Hepatocyte (in vitro differentiated cells): ENCODE data around the gene SUGP2. TPM values are rescaled to one million over a fixed set of nuclear protein-coding genes. Genes with fewer than 3 reads are reported as not detected.

ENCODE experiments used
- DNase-seq: peaks from one replicate; pipeline ENCODE4 v3.0.0-alpha.2; 2016; ENCODE audit warnings: low spot score
- H2AFZ ChIP-seq: fragments of 200-600 bp; sonication (generic); 2 replicates; pipeline ENCODE4 v1.6.0; 2016; ENCODE audit warnings: antibody characterized with exemption, mild to moderate bottlenecking
- H3K27ac ChIP-seq: fragments of 200-600 bp; sonication (generic); 2 replicates; pipeline ENCODE4 v1.5.1; 2016; ENCODE audit warnings: mild to moderate bottlenecking
- H3K27me3 ChIP-seq: fragments of 200-600 bp; sonication (generic); 2 replicates; pipeline ENCODE4 v1.6.1; 2016
- H3K36me3 ChIP-seq: fragments of 200-600 bp; sonication (generic); replicated peaks from 2 replicates; pipeline ENCODE4 v1.5.1; 2016; ENCODE audit warnings: low read depth; ENCODE audit not compliant: insufficient read depth
- H3K4me1 ChIP-seq: fragments of 200-600 bp; sonication (generic); 2 replicates; pipeline ENCODE4 v1.5.1; 2016; ENCODE audit warnings: mild to moderate bottlenecking, moderate library complexity; ENCODE audit not compliant: insufficient read depth
- H3K4me2 ChIP-seq: fragments of 200-600 bp; sonication (generic); 2 replicates; pipeline ENCODE4 v1.6.0; 2016
- H3K4me3 ChIP-seq: fragments of 200-600 bp; sonication (generic); 2 replicates; pipeline ENCODE4 v1.5.1; 2016; ENCODE audit warnings: mild to moderate bottlenecking
- H3K79me2 ChIP-seq: fragments of 200-600 bp; sonication (generic); 2 replicates; pipeline ENCODE4 v1.6.0; 2017; ENCODE audit warnings: mild to moderate bottlenecking
- H3K9me2 ChIP-seq: fragments of 200-600 bp; sonication (generic); replicated peaks from 2 replicates; pipeline ENCODE4 v1.6.0; 2017; ENCODE audit warnings: mild to moderate bottlenecking; ENCODE audit not compliant: insufficient read depth
- H3K9me3 ChIP-seq: fragments of 200-600 bp; sonication (generic); 2 replicates; pipeline ENCODE4 v1.5.1; 2016; ENCODE audit warnings: low read depth, mild to moderate bottlenecking
- H4K20me1 ChIP-seq: fragments of 200-600 bp; sonication (generic); 2 replicates; pipeline ENCODE4 v1.6.0; 2016; ENCODE audit warnings: mild to moderate bottlenecking; ENCODE audit not compliant: insufficient read depth, poor library complexity, severe bottlenecking
- EZH2 ChIP-seq: fragments of 200-600 bp; sonication (generic); IDR thresholded peaks from 2 replicates; pipeline ENCODE4 v1.6.1; 2016; ENCODE audit warnings: antibody characterized with exemption, mild to moderate bottlenecking, borderline replicate concordance
- EZH2phosphoT487 ChIP-seq: fragments of 200-600 bp; sonication (generic); IDR thresholded peaks from one replicate; pipeline ENCODE4 v1.6.1; 2018; ENCODE audit warnings: antibody characterized with exemption, mild to moderate bottlenecking, low read depth, moderate library complexity; ENCODE audit not compliant: unreplicated experiment, severe bottlenecking
- WGBS: methylation state at CpG from one replicate; pipeline ENCODE4 v1.1.6; 2016; ENCODE audit warnings: low lambda C conversion rate; ENCODE audit errors: missing lambda C conversion rate; 5-methylcytosine and 5-hydroxymethylcytosine counted together
- polyA plus RNA-seq: library from polyadenylated mRNA; unstranded; fragments of >200 nt; fragmentation: Nextera tagmentation; extraction: Ambion mirVana; gene quantifications from 2 replicates; pipeline ENCODE4 v1.2.1, GENCODE V29; 2016
- total RNA-seq: library from RNA; depleted of rRNA; stranded (reverse); fragments of >200 nt; gene quantifications from 2 replicates; pipeline ENCODE4 v1.2.3, GENCODE V29; 2014
- TF ChIP-seq, protein P1 (sequence below): fragments of 200-600 bp; sonication (generic); IDR thresholded peaks from 2 replicates; pipeline ENCODE4 v1.5.1; 2016; ENCODE audit warnings: antibody characterized with exemption, mild to moderate bottlenecking; ENCODE audit not compliant: poor library complexity

Gene SUGP2
- total and polyA plus RNA-seq, 2 experiments from 2014 or later, result 36.4 to 51.0 TPM

DNA sequence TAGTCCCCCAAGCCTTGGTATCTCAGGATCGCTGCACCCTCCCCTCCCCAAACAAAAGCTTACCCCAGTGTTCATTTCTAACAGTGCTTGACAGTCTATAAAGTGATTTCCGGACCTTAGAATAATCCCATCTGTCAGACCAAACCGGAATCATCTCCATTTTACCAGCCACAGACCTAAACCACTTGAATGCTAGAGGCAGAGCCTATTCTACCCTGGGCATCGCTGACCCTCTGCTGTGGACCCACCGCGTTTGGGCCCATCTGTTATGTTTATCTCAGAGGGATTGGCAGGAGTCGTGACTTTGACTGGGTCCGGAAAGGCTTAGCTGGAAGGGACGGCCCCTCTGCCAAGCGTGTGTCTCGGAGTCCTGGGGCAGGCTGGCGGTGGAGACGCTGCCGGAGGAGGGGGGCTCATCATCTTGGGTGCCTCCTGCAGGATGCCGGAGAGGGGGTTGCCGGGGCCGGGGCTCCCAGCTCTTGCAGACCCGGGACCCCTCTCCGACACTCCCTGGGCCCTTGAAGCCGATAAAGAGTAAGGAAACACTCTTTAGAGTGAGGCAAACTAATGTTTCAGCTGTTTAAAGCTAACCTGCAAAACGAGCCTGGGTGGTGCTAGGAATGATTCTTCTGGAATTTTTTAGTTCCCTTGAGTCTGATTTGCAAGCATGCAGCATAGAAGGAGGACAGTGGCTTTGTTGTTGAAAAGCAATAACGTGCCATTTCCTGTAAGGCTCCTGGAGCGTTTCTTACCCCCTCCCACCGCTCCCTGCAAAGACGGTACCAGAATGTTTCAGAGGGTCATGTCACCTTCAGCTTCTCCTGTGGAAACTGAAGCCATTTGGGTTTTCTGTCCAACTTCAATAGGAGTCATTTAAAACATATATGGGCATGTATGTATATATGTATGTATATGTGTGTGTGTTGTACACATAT is 31.8 kb upstream of the SUGP2 start:
- H2AFZ ChIP-seq, result peak overlapping the region; percentile 17
- DNase-seq, result no peak
- H4K20me1 ChIP-seq, result no peaks in the 10 kb centered on the region
- no peaks in the 10 kb centered on the region for H3K27me3 ChIP-seq
- H3K4me3 ChIP-seq, result peak overlapping the region; percentile 3
- no peak overlapping the region for H3K27ac ChIP-seq
- H3K4me1 ChIP-seq, result no peaks in the 10 kb centered on the region
- H3K9me3 ChIP-seq, result no peaks in the 10 kb centered on the region
- no peak for TF ChIP-seq EZH2
- TF ChIP-seq, protein P1, sequence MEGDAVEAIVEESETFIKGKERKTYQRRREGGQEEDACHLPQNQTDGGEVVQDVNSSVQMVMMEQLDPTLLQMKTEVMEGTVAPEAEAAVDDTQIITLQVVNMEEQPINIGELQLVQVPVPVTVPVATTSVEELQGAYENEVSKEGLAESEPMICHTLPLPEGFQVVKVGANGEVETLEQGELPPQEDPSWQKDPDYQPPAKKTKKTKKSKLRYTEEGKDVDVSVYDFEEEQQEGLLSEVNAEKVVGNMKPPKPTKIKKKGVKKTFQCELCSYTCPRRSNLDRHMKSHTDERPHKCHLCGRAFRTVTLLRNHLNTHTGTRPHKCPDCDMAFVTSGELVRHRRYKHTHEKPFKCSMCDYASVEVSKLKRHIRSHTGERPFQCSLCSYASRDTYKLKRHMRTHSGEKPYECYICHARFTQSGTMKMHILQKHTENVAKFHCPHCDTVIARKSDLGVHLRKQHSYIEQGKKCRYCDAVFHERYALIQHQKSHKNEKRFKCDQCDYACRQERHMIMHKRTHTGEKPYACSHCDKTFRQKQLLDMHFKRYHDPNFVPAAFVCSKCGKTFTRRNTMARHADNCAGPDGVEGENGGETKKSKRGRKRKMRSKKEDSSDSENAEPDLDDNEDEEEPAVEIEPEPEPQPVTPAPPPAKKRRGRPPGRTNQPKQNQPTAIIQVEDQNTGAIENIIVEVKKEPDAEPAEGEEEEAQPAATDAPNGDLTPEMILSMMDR, result no peak
- TF ChIP-seq EZH2phosphoT487, result no peak
- no peaks in the 10 kb centered on the region for H3K36me3 ChIP-seq
- 20% methylated on average over 25 of the region's 25 CpGs for WGBS
- H3K4me2 ChIP-seq, result peak overlapping the region; percentile 88
- H3K79me2 ChIP-seq, result peaks cover 7% of the 10 kb centered on the region
- H3K9me2 ChIP-seq, result no peaks in the 10 kb centered on the region

DNA sequence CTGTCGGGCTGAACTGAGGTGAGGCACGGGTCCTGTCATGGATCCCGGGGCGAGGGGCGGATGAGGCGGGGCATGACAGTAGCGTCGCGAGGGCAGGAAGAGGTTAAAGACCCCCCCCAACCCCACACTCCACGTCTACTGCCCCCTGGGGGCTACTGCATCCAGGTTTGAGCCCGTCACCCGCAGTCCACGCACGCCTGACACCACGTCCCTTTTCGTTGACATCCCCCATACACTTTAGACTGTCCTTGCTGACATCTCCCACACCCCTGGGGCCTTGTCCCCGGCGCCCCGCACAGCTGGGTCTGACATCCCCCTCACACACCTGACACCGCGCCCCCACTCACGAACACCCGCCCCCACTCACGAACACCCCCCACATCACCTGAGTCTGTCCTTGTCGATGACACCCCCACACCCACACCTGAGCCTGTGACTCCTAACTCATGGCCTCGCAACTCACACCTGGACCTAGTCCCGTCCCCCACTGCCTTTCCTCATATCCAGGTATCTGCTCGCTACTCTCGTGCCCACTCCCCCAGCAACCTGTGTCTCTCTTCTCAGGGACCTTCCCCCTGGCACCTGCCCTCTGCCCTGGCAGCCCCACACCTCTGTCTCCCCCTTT is 30.9 kb upstream of the SUGP2 start:
- Histone ChIP-seq H4K20me1 (no peaks in the 10 kb centered on the region), H3K36me3 (no peaks in the 10 kb centered on the region), H3K4me2 (peak overlapping the region; percentile 88), H2AFZ (no peak overlapping the region), H3K27me3 (no peaks in the 10 kb centered on the region), H3K79me2 (peaks cover 7% of the 10 kb centered on the region), H3K9me2 (no peaks in the 10 kb centered on the region), H3K4me3 (peak overlapping the region; percentile 3), H3K4me1 (no peaks in the 10 kb centered on the region), H3K9me3 (no peaks in the 10 kb centered on the region), H3K27ac (no peak overlapping the region)
- DNase-seq, result no peak
- WGBS, result 65% methylated on average over 5 of the region's 29 CpGs
- TF ChIP-seq EZH2 (no peak), EZH2phosphoT487 (no peak)
- TF ChIP-seq, protein P1, result peak; percentile 44

DNA sequence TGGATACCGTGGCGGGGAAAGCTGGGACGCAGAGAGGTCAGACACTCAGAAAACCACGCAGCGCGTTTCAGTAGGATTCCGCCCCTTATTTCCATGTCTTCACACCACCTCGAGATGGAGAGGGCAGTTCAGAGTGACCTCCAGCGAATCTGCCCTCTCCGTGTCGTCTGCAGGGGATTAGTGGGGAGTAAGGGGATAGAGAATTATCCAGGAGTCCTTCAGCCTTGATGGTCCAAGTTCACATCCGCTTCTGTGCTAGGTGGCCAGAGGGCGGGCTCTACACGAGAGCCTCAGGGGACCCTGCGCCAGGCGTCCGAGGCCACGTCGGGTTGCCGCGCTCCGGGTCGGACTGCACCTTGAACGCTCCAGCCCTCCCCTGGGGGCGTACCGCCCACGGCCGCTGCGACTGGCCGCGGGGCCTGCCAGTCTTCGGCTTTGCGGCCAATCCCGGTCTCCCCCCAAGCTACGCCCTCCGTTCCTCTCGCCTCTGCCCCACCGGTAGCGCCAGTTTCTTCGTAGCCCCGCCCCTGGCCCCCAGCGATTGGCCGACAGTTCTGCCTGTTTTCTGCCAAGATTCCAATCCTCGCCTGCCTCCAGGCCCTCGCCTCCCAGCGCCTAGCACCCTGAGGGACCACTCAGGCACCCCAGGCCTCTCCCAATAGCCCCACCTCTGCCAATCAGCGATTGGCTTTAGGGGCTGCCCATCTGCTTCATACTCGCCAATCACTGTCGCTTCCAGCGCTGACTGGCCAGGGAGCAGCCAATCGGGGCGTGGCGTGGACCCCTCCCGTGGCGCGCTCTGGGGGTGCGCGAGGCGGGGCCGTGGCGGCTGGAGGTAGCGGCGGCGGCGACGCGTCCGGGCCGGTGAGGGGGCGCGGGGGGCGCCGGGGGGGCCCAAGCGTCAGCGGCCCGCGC is 30.1 kb upstream of the SUGP2 start, which contains the start of gene SLC25A42:
Gene SLC25A42 (plus strand): TSS at position 812 of the 915 bp plus-strand sequence. CDS start 32,131 bp downstream, outside the sequence.
- peak within 1 kb of the TSS; percentile 20 for H3K27ac ChIP-seq
- WGBS, result 5% methylated on average over 58 of the region's 77 CpGs
- peaks cover 7% of the 10 kb centered on the region for H3K79me2 ChIP-seq
- peak; percentile 99 for DNase-seq
- no peaks in the 10 kb centered on the region for H3K9me3 ChIP-seq
- no peaks in the 10 kb centered on the region for H3K36me3 ChIP-seq
- TF ChIP-seq EZH2 (no peak), EZH2phosphoT487 (no peak)
- TF ChIP-seq, protein P1, result no peak
- H3K4me3 ChIP-seq, result peak within 1 kb of the TSS; percentile 3
- H3K4me1 ChIP-seq, result no peaks in the 10 kb centered on the region
- peak within 1 kb of the TSS; percentile 88 for H3K4me2 ChIP-seq
- no peaks in the 10 kb centered on the region for H3K9me2 ChIP-seq
- H2AFZ ChIP-seq, result peak within 1 kb of the TSS; percentile 18
- no peaks in the 10 kb centered on the region for H4K20me1 ChIP-seq
- no peaks in the 10 kb centered on the region for H3K27me3 ChIP-seq
